ENCODE measurements around the gene COX5A. TPM values are rescaled to one million over a fixed set of nuclear protein-coding genes. Genes with fewer than 3 reads are reported as not detected.

COX5A gene
- 120 and 144 TPM in 2 replicates for total RNA-seq (2014; rRNA removed; shearing (Covaris generic))

GRCh38 chr15:74937590-74938371 is at the start of gene COX5A:
COX5A (minus strand) TSS chr15:74938073; CDS start chr15:74938014, 59 bp downstream.
- peak; percentile 93 for DNase-seq (ENCODE audit: low read depth)

DNA sequence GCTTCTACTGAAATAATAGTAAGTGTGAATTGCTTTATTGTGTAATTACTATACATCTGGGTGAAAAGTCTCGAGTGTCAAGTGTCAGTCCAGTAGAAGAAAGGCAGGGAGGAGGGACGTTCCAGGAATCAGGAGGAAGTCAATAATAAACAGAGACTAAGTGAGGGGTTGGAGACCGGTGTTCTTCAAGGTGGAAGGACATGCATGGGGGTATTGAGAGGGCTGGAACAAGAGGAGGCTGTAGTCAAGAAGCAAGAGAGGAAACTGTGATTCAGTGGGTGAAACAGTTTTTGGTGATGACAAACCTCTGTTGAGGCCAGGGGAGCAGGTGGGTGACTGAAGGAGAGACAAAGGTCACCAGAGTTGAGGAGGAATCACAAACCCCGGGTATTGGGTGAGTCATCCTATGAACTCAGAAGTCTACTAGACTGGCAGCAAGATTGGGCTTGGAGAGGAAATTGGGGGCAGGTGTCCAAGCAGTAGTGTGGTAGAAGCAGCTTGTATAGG is 45.9 kb upstream of the COX5A start:
- peak; percentile 71 for DNase-seq (ENCODE audit: low read depth)

DNA sequence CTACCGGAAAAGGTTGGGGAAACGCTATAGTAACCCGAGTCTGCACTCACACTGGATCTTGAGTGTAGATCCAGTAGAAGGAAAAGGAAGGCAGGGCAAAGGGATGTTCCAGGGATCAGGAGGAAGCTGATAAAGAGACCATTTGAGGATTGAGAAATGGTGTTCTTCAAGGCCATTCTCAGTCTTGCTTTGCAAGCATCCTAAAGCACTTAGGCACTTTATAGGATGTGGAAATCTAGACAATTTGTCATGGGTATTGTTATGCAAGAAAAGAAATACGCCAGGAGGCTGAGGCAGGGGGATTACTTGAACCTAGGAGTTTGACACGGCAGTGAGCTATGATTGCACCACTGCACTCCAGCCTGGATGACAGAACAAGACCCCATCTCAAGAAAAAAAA is 44.3 kb upstream of the COX5A start:
- no peak for DNase-seq (ENCODE audit: low read depth)

GRCh38 chr15:74978503-74978902 is 40.6 kb upstream of the COX5A start:
- DNase-seq (ENCODE audit: low read depth) = peak; percentile 60

DNA sequence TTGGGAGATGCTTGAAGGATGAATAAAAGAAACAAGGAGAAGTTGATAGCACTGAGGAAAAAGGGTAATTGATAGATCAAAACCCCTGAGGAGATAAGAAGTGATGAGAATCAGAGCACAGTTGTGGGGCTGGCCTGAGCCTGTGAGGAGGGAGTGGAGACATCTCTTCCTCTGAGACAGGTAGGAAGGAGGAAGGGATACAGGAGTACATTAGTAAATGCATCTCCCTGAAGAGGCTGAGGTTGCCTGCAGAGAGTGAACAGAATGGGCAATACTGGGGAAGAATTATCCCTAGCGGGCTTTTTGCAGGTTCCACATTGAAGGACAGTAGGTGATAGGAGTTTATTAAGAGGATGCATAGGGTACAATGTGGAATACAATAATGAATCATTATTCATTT is 40.2 kb upstream of the COX5A start:
- DNase-seq (ENCODE audit: low read depth) = no peak

- DNase-seq (ENCODE audit: low read depth) = no peak
Measured at GRCh38 chr15:74977599-74977998, 39.7 kb upstream of the COX5A start.

DNA sequence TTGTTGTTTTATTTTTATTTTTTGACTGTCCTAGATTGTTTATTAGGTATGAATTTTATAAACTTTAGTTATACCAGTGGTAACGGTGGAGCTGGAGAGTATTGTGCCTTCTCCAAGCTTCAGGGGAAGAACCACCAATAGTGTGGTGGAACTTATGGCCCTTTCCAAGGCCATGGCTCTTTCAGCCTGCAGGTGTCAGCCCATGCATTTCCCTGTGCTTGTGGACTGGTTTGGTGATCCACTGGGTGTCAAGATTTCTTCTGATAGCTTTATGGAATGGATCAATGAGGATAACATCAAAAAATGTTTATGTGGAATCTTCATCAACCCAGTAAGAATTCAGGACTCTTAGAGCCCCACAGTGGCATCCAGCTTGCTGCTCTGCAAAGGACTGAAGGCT is 38.3 kb upstream of the COX5A start:
- no peak for DNase-seq (ENCODE audit: low read depth)

DNA sequence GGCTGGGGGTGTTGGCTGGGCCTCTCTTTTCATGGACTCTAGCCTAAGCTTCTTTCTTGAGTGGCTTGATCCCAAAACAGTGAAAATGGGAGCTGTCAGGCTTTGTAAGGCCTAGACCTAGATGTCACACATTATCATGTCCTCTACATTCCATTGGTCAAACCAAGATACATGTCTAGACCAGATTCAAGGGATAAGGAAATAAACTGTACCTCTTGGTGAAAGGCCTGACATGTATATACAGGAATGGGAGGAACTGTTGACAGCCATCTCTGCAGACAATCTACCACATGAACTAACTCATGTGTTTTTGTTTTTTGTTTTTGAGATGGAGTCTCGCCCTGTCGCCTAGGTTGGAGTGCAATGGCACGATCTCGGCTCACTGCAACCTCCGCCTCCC is 29.8 kb upstream of the COX5A start:
- DNase-seq (ENCODE audit: low read depth) = no peak

- DNase-seq (ENCODE audit: low read depth) = peak; percentile 68
Measured at GRCh38 chr15:74964794-74965193, 26.9 kb upstream of the COX5A start.

DNA sequence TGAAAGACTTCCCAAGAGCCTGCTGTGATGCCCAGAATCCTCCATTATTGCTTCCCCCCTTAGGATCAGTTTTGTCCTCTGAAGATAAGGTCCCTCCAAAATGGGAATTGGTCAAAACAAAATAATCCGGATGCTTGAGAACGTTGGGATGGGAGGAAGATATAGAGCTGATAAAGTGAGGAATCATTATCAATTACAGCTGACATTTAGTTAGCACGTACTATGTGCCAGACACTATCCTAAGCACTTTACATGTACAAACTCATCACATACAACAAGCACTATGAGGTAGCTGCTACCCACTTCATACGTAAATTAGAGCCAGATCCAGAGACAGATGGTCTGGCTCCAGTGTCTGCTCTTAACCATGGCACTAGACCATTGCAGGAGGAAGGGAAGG is 25.3 kb upstream of the COX5A start:
- DNase-seq (ENCODE audit: low read depth) = no peak

GRCh38 chr15:74962671-74963070 is 24.8 kb upstream of the COX5A start:
- DNase-seq (ENCODE audit: low read depth) = no peak

GRCh38 chr15:74962219-74962618 is 24.3 kb upstream of the COX5A start:
- no peak for DNase-seq (ENCODE audit: low read depth)

DNA sequence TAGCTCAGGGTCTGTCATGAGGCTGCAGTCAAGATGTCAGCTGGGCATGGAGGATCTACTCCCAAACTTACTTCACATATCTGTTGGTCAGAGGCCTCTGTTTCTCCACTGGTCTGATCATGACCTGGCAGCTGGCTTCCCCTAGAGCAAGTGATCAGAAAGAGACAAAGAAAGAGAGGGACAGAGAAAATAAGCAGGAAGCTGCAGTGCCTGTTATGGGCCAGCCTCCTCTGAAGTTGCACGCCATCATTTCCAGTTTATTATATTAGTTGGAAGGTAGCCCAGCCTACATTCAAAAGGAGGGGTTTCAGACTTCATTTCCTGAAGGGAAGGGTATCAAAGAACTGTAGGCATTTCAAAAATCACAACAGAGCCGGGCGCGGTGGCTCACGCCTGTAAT is 23.7 kb upstream of the COX5A start:
- no peak for DNase-seq (ENCODE audit: low read depth)

GRCh38 chr15:74960995-74961588 is 23.2 kb upstream of the COX5A start:
- no peak for DNase-seq (ENCODE audit: low read depth)

- no peak for DNase-seq (ENCODE audit: low read depth)
Measured at GRCh38 chr15:74960286-74960685, 22.4 kb upstream of the COX5A start.

DNA sequence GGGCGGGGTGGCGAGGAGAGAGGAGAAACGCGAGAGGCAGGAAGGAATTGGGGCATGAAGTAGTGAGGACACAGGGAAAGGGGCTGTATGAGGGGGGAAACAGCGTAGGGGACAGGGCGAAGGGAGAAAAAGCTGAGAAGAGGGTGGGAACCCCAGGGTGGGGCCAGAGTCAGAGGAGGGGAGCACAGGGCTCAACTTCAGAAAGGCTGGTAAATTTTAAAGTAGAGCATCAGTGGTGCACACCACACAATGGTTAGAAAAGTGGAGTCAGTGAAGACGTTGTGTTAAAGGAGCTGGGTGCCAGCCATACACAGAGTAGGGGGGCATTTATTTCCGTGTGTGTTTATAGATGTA is 21.7 kb upstream of the COX5A start:
- no peak for DNase-seq (ENCODE audit: low read depth)

DNA sequence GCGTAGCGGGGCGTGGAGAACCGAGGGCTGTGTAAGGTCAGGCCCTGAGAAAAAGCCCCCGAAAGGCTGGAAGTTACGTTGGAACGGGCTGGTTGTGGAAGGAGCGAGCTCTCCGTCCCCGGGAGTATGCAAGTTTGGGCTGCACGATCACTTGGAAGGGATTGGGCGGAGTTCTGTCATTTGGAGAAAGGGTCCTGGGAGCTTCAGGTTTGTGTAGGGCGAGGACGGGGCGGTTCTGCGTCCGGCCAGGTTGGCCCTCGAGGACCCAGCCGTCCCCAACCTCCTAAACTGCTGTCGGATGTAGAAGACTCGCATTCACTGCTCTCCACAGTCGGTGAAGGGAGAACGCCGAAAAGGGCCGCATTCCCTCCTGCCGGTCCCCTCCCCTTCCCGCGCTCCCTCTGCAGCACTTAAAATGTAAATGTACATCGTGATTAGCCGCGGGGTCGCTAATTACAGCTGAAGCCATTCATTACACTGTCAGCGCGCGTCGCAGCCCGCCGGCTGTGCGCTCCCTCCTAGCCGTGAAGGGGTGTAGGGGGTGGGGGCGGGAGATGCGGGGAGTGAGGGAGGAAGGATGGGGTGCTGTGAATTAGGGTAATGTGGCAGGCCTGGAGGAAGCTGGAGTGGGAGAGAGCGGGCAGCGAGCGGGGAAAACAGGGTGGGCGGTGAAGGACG is 21.2 kb upstream of the COX5A start:
- no peak for DNase-seq (ENCODE audit: low read depth)

DNA sequence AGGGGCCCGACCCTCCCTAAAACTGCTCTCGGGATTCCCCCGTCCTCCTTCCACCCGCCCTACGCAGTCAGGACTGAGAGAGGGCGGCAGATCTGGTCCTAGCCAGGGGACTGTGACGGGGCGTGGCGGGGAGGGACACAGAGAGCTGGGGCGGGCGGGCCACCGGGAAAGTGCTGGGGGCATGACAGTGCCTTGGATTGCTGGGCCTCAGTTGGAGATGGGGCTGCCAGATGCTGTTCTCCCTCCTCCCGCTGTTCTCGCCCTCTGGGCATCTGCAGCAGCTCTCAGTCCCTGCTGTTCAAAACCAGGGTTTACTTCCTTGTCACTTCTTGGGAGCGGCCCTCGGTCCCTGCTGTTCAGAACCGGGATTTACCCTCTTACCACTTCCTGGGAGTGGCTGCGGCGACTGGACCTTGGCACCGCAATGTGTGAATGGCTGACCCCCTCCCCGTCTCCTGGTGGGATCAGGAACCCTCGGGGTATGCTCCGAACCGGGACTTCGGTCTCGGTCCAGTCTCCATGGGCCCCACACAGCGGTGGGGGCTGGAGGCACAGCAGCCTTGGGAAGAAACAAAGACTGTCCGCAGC is 20.5 kb upstream of the COX5A start:
- DNase-seq (ENCODE audit: low read depth) = peak; percentile 64

GRCh38 chr15:74957476-74958035 is 19.7 kb upstream of the COX5A start:
- no peak for DNase-seq (ENCODE audit: low read depth)

DNA sequence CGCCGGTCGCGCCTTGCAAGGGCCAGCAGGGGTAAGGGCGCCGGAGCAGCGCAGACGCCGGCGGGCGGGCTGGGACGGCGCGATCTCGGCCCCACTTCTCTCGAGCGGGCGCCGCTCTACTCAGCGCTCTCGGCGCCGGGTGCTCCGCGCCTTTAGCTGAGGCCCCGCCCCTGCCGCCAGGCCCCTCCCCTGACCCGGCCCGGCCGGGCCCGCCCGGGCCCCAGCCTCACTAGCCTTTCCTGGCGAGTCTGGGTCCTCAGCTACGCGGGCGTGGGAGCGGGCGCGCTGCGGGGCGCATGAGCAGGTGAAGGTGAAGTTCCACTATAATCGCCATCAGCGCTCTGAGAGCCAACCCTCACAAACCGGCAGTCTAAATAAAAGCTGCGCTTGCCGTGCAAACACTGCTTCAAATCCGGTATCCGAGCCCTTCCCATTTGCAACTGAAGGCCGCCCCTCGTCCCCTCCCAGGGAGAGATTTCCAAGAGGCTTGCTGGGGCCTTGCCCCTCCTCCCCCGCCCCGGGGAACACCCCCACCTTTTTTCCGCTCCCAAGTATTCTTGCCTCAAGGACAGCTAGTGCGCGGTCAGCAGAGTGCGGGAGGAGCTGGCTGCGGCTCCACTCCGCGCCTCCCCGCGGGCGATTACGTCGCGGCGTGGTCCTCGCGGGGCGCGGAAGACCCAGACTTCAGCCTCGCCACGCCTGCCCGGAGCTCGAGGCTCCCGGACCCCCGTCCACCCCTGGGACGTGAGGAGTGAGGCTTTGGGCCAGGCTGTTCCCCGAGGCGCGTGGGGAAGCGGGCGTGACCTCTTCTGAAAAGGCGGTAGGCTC is 19.0 kb upstream of the COX5A start, which contains the start of gene RPP25:
TSS of gene RPP25 (minus strand) at position 125 of the 828 bp plus-strand sequence. CDS start 189 bp downstream, outside the sequence.
- peak; percentile 60 for DNase-seq (ENCODE audit: low read depth)

Measured in M059J (cell line).